ENCODE data around the gene SPATA46. TPM values are rescaled to one million over a fixed set of nuclear protein-coding genes. Genes with fewer than 3 reads are reported as not detected.

The SPATA46 gene, protein sequence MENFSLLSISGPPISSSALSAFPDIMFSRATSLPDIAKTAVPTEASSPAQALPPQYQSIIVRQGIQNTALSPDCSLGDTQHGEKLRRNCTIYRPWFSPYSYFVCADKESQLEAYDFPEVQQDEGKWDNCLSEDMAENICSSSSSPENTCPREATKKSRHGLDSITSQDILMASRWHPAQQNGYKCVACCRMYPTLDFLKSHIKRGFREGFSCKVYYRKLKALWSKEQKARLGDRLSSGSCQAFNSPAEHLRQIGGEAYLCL
- total RNA-seq (2014; rRNA removed; shearing (Covaris generic)) (not detected in 2 replicates), total RNA-seq (2022) (not detected in 2 replicates), Bru-seq, nascent RNA (not detected), BruChase-seq, experiment 1, labeled RNA remaining after a 6-hour chase (not detected), BruChase-seq, experiment 2, labeled RNA remaining after a 2-hour chase (not detected)
- long read RNA-seq: 0 reads

DNA sequence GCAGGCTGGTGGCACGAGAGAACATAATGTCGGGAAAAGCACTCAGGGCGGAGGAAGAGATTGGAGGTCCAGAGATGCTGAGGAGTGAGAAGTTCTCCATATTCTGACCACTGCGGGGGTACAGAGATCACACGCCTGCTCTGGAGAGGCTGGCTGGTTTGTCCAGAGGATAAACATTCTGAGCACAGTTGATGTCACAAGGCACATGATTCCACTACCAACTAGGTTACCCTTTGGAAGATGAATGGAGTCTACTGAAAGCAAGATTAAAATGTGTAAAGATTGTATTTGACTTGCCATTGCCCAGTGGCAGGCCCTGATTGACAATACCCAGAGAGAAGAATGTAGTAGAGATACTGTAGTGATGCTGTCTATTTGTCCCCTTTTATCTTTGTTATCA, at the start of gene SPATA46:
Gene SPATA46, minus strand, starts transcription at position 164 of the 400 bp plus-strand sequence. Its CDS starts 64 bp downstream, at position 100.
- POLR2A ChIA-PET: interaction anchor here (0.6 kb wide), 1 partner anchor 23 kb away, joined by 3 read pairs; no protein-coding TSS in a partner anchor
- H3K36me3 ChIP-seq (ENCODE audit: insufficient read depth, low read length): no peaks in the 10 kb centered on the region
- no peaks in the 10 kb centered on the region for H3K4me1 ChIP-seq (ENCODE audit: insufficient read depth, low read length, poor library complexity, severe bottlenecking)
- H3K4me3 ChIP-seq (ENCODE audit: low read depth, low read length, poor library complexity, severe bottlenecking): no peak within 1 kb of the TSS
- intact Hi-C loops (cut with micrococcal nuclease; ENCODE audit: unreplicated experiment): no loop called here
- no peak within 1 kb of the TSS for H3K27ac ChIP-seq (ENCODE audit: low read depth, low read length, poor library complexity, severe bottlenecking)
- BruUV-seq (replicated peaks): no TSS peak
- DNase-seq (ENCODE audit: low spot score): no peak
- no peaks in the 10 kb centered on the region for H3K9me3 ChIP-seq (ENCODE audit: low read length)
- TF ChIP-seq, protein P1, sequence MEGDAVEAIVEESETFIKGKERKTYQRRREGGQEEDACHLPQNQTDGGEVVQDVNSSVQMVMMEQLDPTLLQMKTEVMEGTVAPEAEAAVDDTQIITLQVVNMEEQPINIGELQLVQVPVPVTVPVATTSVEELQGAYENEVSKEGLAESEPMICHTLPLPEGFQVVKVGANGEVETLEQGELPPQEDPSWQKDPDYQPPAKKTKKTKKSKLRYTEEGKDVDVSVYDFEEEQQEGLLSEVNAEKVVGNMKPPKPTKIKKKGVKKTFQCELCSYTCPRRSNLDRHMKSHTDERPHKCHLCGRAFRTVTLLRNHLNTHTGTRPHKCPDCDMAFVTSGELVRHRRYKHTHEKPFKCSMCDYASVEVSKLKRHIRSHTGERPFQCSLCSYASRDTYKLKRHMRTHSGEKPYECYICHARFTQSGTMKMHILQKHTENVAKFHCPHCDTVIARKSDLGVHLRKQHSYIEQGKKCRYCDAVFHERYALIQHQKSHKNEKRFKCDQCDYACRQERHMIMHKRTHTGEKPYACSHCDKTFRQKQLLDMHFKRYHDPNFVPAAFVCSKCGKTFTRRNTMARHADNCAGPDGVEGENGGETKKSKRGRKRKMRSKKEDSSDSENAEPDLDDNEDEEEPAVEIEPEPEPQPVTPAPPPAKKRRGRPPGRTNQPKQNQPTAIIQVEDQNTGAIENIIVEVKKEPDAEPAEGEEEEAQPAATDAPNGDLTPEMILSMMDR (conservative IDR thresholded peaks at IDR 0.05; ENCODE audit: low read length): no peak
- TF ChIP-seq EZH2phosphoT487 (IDR thresholded peaks at IDR 0.05; ENCODE audit: borderline replicate concordance, low read depth, low read length): no peak
- H3K4me2 ChIP-seq (ENCODE audit: low read length): no peak within 1 kb of the TSS
- H3K79me2 ChIP-seq (ENCODE audit: insufficient read depth, low read depth, low read length): no peaks in the 10 kb centered on the region
- no peaks in the 10 kb centered on the region for H3K9me2 ChIP-seq (ENCODE audit: insufficient read depth, low read length)
- H4K20me1 ChIP-seq (ENCODE audit: insufficient read depth, low read length): no peaks in the 10 kb centered on the region
- CTCF ChIA-PET (ENCODE audit: unreplicated experiment): no interaction called here
- no peak within 1 kb of the TSS for H2AFZ ChIP-seq (ENCODE audit: low read length)

DNA sequence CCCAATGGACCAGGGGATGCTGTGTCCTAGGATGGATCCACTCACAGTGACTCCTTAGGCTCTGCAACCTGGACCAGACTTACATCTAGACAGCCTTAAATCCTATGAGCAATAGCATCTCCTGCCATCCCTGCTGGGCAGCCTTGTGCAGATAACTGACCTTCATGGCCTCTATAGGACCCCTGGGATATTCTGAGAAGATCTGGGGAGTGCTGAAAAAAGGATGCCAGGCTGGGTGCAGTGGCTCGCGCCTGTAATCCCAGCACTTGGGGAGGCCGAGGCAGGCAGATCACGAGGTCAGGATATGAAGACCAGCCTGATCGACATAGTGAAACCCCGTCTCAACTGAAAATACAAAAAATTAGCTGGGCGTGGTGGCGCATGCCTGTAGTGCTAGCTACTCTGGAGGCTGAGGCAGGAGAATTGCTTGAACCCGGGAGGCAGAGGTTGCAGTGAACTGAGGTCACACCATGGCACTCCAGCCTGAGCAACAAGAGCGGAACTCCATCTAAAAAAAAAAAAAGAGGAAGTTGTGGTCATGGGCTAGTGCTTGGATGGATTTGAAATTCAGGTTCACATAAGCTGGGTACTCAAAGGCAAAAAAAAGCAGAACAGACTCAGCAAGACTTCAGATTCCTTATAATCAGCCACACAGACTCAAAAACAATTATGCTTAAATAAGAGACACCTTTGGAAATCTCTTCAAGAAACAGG, 46.2 kb upstream of the SPATA46 start:
- BruUV-seq (replicated peaks): no TSS peak
- CTCF ChIA-PET (ENCODE audit: unreplicated experiment): no interaction called here
- no peak overlapping the region for H3K4me3 ChIP-seq (ENCODE audit: low read depth, low read length, poor library complexity, severe bottlenecking)

More for the DNA sequence above, 46.2 kb upstream of the SPATA46 start:
- H3K27ac ChIP-seq (ENCODE audit: low read depth, low read length, poor library complexity, severe bottlenecking): no peak overlapping the region
- H4K20me1 ChIP-seq (ENCODE audit: insufficient read depth, low read length): no peaks in the 10 kb centered on the region
- intact Hi-C loops (cut with micrococcal nuclease; ENCODE audit: unreplicated experiment): no loop called here
- H2AFZ ChIP-seq (ENCODE audit: low read length): no peak overlapping the region
- H3K4me1 ChIP-seq (ENCODE audit: insufficient read depth, low read length, poor library complexity, severe bottlenecking): no peaks in the 10 kb centered on the region
- POLR2A ChIA-PET: no interaction called here
- no peak for TF ChIP-seq EZH2phosphoT487 (IDR thresholded peaks at IDR 0.05; ENCODE audit: borderline replicate concordance, low read depth, low read length)
- TF ChIP-seq, protein P1 (conservative IDR thresholded peaks at IDR 0.05; ENCODE audit: low read length): no peak
- H3K9me3 ChIP-seq (ENCODE audit: low read length): no peaks in the 10 kb centered on the region
- no peak for DNase-seq (ENCODE audit: low spot score)
- no peaks in the 10 kb centered on the region for H3K9me2 ChIP-seq (ENCODE audit: insufficient read depth, low read length)
- no peak overlapping the region for H3K4me2 ChIP-seq (ENCODE audit: low read length)
- H3K79me2 ChIP-seq (ENCODE audit: insufficient read depth, low read depth, low read length): no peaks in the 10 kb centered on the region
- no peaks in the 10 kb centered on the region for H3K36me3 ChIP-seq (ENCODE audit: insufficient read depth, low read length)
